SK-N-SH (cell line): ENCODE data around the gene HIGD1C. TPM values are rescaled to one million over a fixed set of nuclear protein-coding genes. Genes with fewer than 3 reads are reported as not detected.

Experiments
- CTCF ChIA-PET: fragments of 300-600, 350-600 bp; formaldehyde crosslinking; extraction: SDS; loops from one replicate; lab custom pipeline; 2021; lab: Yijun Ruan, JAX
- POLR2A ChIA-PET: fragments of 350-600 bp; sonication (Branson Sonifier 250); formaldehyde crosslinking; extraction: SDS; loops from one replicate; lab custom pipeline; 2020; ENCODE audit warnings: antibody characterized with exemption, inconsistent platforms; lab: Yijun Ruan, JAX
- DNase-seq: peaks from one replicate; pipeline ENCODE4 v3.0.0; 2012
- H2AFZ ChIP-seq: fragments of 200-600 bp; sonication (generic); 2 replicates; pipeline ENCODE4 v1.8.1; 2016; ENCODE audit warnings: antibody characterized with exemption, mild to moderate bottlenecking, low read depth
- H3F3A ChIP-seq: fragments of 200-600 bp; sonication (generic); replicated peaks from 2 replicates; pipeline ENCODE3; 2016; ENCODE audit warnings: antibody characterized with exemption, mild to moderate bottlenecking; ENCODE audit not compliant: insufficient read depth
- H3K27ac ChIP-seq, 2 experiments: fragments of 200-500 bp in 1 of 2; fragments of 200-600 bp in 1 of 2; sonication (Bioruptor generic) in 1 of 2; sonication (generic), shearing (Covaris generic) in 1 of 2; 2 replicates each; pipeline versions ENCODE4 v1.5.1 to v1.6.1; 2014 to 2016; ENCODE audit warnings: low read depth in 2 of 2, inconsistent platforms in 1 of 2, low read length in 1 of 2, mild to moderate bottlenecking in 1 of 2, mixed read lengths in 1 of 2
- H3K27me3 ChIP-seq: fragments of 200-600 bp; sonication (generic), shearing (Covaris generic); 2 replicates; pipeline ENCODE4 v1.6.1; 2016; ENCODE audit warnings: mixed run types; ENCODE audit not compliant: insufficient read depth
- H3K36me3 ChIP-seq, 2 experiments: fragments of 200-500 bp in 1 of 2; fragments of 200-600 bp in 1 of 2; sonication (Bioruptor generic) in 1 of 2; sonication (generic) in 1 of 2; replicated peaks in 1 of 2; 2 replicates each; pipeline versions ENCODE3 to v1.5.1; 2014 to 2016; ENCODE audit warnings: low read length in 1 of 2, mild to moderate bottlenecking in 1 of 2; ENCODE audit not compliant: insufficient read depth in 2 of 2, control insufficient read depth in 1 of 2
- H3K4me1 ChIP-seq, 2 experiments: fragments of 200-500 bp in 1 of 2; fragments of 200-600 bp in 1 of 2; sonication (Bioruptor generic) in 1 of 2; sonication (generic), shearing (Covaris generic) in 1 of 2; 2 replicates each; pipeline versions ENCODE4 v1.5.1 to v1.6.1; 2014 to 2016; ENCODE audit warnings: low read depth in 1 of 2, low read length in 1 of 2, mixed run types in 1 of 2; ENCODE audit not compliant: insufficient read depth in 2 of 2, control insufficient read depth in 1 of 2
- H3K4me2 ChIP-seq: fragments of 200-600 bp; sonication (generic), shearing (Covaris generic); 2 replicates; pipeline ENCODE4 v1.6.1; 2017; ENCODE audit warnings: mixed run types
- H3K4me3 ChIP-seq, 2 experiments: fragments of 200-500 bp in 1 of 2; fragments of 200-600 bp in 1 of 2; sonication (Bioruptor generic) in 1 of 2; sonication (generic), shearing (Covaris generic) in 1 of 2; 2 replicates each; pipeline versions ENCODE4 v1.5.1 to v1.8.1; 2014 to 2016; ENCODE audit warnings: low read depth in 2 of 2, inconsistent platforms in 1 of 2, low read length in 1 of 2, mild to moderate bottlenecking in 1 of 2, mixed read lengths in 1 of 2, moderate library complexity in 1 of 2
- H3K79me2 ChIP-seq: fragments of 200-600 bp; sonication (generic); 2 replicates; pipeline ENCODE4 v1.8.1; 2017; ENCODE audit warnings: mild to moderate bottlenecking; ENCODE audit not compliant: insufficient read depth
- H3K9ac ChIP-seq: fragments of 200-600 bp; sonication (generic); 2 replicates; pipeline ENCODE4 v1.6.1; 2017; ENCODE audit warnings: mixed run types
- H3K9me2 ChIP-seq: fragments of 200-600 bp; sonication (generic); 2 replicates; pipeline ENCODE4 v1.6.1; 2017; ENCODE audit warnings: mixed run types
- H3K9me3 ChIP-seq: fragments of 200-600 bp; sonication (generic); 2 replicates; pipeline ENCODE4 v1.6.1; 2017; ENCODE audit warnings: mixed run types, mild to moderate bottlenecking, moderate library complexity
- H4K20me1 ChIP-seq: fragments of 200-600 bp; sonication (generic); 2 replicates; pipeline ENCODE4 v1.6.1; 2017; ENCODE audit warnings: mild to moderate bottlenecking, mixed run types; ENCODE audit not compliant: insufficient read depth
- CHD2 ChIP-seq: fragments of 150-350 bp; IDR thresholded peaks from 2 replicates; pipeline ENCODE4 v1.6.1; 2018; ENCODE audit warnings: low read length; ENCODE audit not compliant: partially characterized antibody
- ELF1 ChIP-seq: IDR thresholded peaks from 2 replicates; pipeline ENCODE4 v1.4.0; 2012
- FOSL2 ChIP-seq: IDR thresholded peaks from 2 replicates; pipeline ENCODE4 v1.4.0; 2012; ENCODE audit warnings: low read depth, mild to moderate bottlenecking, moderate library complexity, borderline replicate concordance
- FOXJ3 ChIP-seq: sonication (generic); formaldehyde crosslinking; IDR thresholded peaks from 2 replicates; pipeline ENCODE4 v1.5.1; 2020; ENCODE audit warnings: mild to moderate bottlenecking, missing genetic modification reagents
- GABPA ChIP-seq: IDR thresholded peaks from 2 replicates; pipeline ENCODE4 v1.4.0; 2012; ENCODE audit warnings: low read depth, mild to moderate bottlenecking
- GATA2 ChIP-seq: sonication (generic); formaldehyde crosslinking; IDR thresholded peaks from 2 replicates; pipeline ENCODE4 v1.5.0; 2020; ENCODE audit warnings: mild to moderate bottlenecking, missing genetic modification reagents
- MEF2A ChIP-seq: IDR thresholded peaks from 2 replicates; pipeline ENCODE4 v1.4.0; 2012; ENCODE audit warnings: low read depth, borderline replicate concordance
- RCOR1 ChIP-seq: fragments of 150-350 bp; IDR thresholded peaks from 2 replicates; pipeline ENCODE4 v1.6.1; 2017; ENCODE audit warnings: antibody characterized with exemption, low read length
- RFX5 ChIP-seq: IDR thresholded peaks from 2 replicates; pipeline ENCODE4 v1.6.1; 2012; ENCODE audit warnings: mild to moderate bottlenecking, improper control_type of control experiment, low read length
- TAF1 ChIP-seq: IDR thresholded peaks from 2 replicates; pipeline ENCODE4 v1.6.1; 2012; ENCODE audit warnings: low read depth, mild to moderate bottlenecking, low read length, moderate library complexity, borderline replicate concordance
- TEAD4 ChIP-seq: IDR thresholded peaks from 2 replicates; pipeline ENCODE4 v1.4.0; 2012; ENCODE audit warnings: mild to moderate bottlenecking, borderline replicate concordance; ENCODE audit not compliant: insufficient read depth
- WGBS: methylation state at CpG from one replicate; pipeline ENCODE4 v1.1.6; 2017; ENCODE audit warnings: low lambda C conversion rate; 5-methylcytosine and 5-hydroxymethylcytosine counted together
- polyA plus RNA-seq, 3 experiments: library from polyadenylated mRNA; depleted of rRNA; stranded (reverse); fragments of >200 nt; gene quantifications; 2 replicates each; pipeline ENCODE4 v1.2.3, GENCODE V29; 2012
- TF ChIP-seq, protein P1 (sequence below): fragments of 150-350 bp; IDR thresholded peaks from 2 replicates; pipeline ENCODE4 v1.6.1; 2016; ENCODE audit warnings: mild to moderate bottlenecking, low read depth, low read length
- TF ChIP-seq, protein P2 (sequence below): fragments of 150-350 bp; IDR thresholded peaks from 2 replicates; pipeline ENCODE4 v1.6.1; 2017; ENCODE audit warnings: antibody characterized with exemption, low read length, low read depth, borderline replicate concordance
- TF ChIP-seq, protein P3 (sequence below): IDR thresholded peaks from 2 replicates; pipeline ENCODE4 v1.4.0; 2012; ENCODE audit warnings: low read depth, borderline replicate concordance
- TF ChIP-seq, protein P4 (sequence below): IDR thresholded peaks from 2 replicates; pipeline ENCODE4 v1.6.1; 2012; ENCODE audit warnings: mild to moderate bottlenecking, low read depth, low read length, moderate library complexity

Gene HIGD1C
- polyA plus RNA-seq, 1 of the 3 experiments (the other 2 are of a cell fraction): not detected

DNA sequence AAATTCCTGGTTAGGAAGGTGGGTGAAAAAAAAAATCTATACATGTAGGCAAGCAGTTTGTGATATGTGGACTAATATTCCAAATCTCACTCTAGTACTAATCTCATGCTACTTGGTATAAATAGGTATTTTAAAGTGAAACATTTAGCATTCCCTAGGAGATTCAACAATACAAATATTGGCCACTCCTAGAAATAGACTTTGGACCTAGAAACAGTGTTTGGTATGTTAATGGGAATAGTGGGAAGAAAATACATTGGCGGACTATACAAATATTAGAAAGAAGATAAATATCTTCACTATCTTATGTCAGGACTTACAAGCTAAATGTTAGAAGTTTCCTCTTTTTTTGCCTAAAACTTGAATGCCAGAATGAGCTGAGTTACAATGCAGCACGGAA lies 28.2 kb downstream of the HIGD1C start (continued):
- TF ChIP-seq, protein P1, sequence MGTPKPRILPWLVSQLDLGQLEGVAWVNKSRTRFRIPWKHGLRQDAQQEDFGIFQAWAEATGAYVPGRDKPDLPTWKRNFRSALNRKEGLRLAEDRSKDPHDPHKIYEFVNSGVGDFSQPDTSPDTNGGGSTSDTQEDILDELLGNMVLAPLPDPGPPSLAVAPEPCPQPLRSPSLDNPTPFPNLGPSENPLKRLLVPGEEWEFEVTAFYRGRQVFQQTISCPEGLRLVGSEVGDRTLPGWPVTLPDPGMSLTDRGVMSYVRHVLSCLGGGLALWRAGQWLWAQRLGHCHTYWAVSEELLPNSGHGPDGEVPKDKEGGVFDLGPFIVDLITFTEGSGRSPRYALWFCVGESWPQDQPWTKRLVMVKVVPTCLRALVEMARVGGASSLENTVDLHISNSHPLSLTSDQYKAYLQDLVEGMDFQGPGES: no peak

DNA sequence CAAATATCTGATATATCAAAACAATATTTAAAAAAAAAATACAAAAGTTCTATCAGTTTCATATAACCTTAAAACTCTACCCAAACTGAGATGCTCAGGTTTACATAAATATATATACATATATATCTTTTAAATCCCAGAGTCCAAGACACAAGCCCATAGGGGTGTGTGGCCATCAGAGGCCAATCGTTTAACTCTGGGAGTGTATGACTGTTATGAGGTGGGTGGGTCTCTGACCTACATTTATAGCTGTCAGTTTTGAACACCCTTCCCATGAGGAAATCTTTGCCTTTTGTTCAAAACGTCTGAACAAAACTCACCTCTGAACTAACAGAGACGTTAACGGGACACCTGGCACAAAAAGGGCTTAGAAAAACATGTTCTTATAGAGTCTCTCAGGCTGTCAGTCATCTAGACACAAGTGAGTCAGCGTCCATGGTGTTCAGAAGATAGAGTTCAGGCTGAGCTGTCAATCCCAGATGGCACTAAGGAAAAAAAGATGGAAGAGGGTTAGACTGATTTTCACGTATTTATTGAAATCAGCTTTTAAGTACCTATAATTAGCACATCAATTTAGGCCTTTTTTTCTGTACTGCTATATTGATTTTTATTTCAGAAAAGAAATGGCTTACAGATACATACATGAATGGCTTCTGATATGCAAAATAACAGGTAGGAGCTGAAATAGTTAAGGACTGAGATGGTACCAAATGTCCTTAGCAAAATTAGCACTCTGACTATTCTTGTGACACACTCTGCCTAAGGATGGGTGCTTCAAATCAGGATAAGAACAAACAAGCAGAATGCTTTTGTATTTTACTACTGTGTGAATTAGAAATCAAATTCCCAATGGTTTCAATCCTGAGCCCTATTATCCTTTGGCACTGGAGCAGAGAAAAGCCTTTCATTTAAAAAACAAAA lies 29.2 kb downstream of the HIGD1C start:
- WGBS: 81% methylated on average over 6 of the region's 6 CpGs
- peaks cover 21% of the 10 kb centered on the region for H3F3A ChIP-seq
- H3K36me3 ChIP-seq: peaks cover 5 to 17% of the 10 kb centered on the region in 2 experiments
- no peak overlapping the region for H3K4me3 ChIP-seq
- no peaks in the 10 kb centered on the region for H3K27me3 ChIP-seq
- no peaks in the 10 kb centered on the region for H3K79me2 ChIP-seq
- TF ChIP-seq FOXJ3 (CRISPR knock-in tag) (no peak), ELF1 (no peak), TAF1 (no peak), RFX5 (no peak), GATA2 (CRISPR knock-in tag) (no peak), MEF2A (no peak), TEAD4 (no peak), GABPA (no peak), RCOR1 (no peak), CHD2 (no peak), FOSL2 (no peak)
- TF ChIP-seq, protein P2, sequence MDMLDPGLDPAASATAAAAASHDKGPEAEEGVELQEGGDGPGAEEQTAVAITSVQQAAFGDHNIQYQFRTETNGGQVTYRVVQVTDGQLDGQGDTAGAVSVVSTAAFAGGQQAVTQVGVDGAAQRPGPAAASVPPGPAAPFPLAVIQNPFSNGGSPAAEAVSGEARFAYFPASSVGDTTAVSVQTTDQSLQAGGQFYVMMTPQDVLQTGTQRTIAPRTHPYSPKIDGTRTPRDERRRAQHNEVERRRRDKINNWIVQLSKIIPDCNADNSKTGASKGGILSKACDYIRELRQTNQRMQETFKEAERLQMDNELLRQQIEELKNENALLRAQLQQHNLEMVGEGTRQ: no peak
- TF ChIP-seq, protein P1: no peak
- TF ChIP-seq, protein P3, sequence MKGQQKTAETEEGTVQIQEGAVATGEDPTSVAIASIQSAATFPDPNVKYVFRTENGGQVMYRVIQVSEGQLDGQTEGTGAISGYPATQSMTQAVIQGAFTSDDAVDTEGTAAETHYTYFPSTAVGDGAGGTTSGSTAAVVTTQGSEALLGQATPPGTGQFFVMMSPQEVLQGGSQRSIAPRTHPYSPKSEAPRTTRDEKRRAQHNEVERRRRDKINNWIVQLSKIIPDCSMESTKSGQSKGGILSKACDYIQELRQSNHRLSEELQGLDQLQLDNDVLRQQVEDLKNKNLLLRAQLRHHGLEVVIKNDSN: no peak
- TF ChIP-seq, protein P4, sequence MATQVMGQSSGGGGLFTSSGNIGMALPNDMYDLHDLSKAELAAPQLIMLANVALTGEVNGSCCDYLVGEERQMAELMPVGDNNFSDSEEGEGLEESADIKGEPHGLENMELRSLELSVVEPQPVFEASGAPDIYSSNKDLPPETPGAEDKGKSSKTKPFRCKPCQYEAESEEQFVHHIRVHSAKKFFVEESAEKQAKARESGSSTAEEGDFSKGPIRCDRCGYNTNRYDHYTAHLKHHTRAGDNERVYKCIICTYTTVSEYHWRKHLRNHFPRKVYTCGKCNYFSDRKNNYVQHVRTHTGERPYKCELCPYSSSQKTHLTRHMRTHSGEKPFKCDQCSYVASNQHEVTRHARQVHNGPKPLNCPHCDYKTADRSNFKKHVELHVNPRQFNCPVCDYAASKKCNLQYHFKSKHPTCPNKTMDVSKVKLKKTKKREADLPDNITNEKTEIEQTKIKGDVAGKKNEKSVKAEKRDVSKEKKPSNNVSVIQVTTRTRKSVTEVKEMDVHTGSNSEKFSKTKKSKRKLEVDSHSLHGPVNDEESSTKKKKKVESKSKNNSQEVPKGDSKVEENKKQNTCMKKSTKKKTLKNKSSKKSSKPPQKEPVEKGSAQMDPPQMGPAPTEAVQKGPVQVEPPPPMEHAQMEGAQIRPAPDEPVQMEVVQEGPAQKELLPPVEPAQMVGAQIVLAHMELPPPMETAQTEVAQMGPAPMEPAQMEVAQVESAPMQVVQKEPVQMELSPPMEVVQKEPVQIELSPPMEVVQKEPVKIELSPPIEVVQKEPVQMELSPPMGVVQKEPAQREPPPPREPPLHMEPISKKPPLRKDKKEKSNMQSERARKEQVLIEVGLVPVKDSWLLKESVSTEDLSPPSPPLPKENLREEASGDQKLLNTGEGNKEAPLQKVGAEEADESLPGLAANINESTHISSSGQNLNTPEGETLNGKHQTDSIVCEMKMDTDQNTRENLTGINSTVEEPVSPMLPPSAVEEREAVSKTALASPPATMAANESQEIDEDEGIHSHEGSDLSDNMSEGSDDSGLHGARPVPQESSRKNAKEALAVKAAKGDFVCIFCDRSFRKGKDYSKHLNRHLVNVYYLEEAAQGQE: no peak
- TF ChIP-seq, all 33 proteins: peak for 0
- Histone ChIP-seq H3K9ac (no peak overlapping the region), H4K20me1 (no peaks in the 10 kb centered on the region), H3K27ac (no peak overlapping the region), H3K9me2 (no peaks in the 10 kb centered on the region), H2AFZ (no peak overlapping the region), H3K4me1 (peaks cover under 1 to 11% of the 10 kb centered on the region in 2 experiments; a peak in 1 of 4 replicates), H3K9me3 (no peaks in the 10 kb centered on the region), H3K4me2 (no peak overlapping the region)
- DNase-seq: no peak
- CTCF ChIA-PET: interaction anchor here (1.0 to 2.6 kb wide), 3 partner anchors 156 to 217 kb away, joined by 3 to 9 read pairs (median 6); no protein-coding TSS in a partner anchor
- POLR2A ChIA-PET: no interaction called here
